HCT116 (cell line): ENCODE data around the gene MSH2. TPM values are rescaled to one million over a fixed set of nuclear protein-coding genes. Genes with fewer than 3 reads are reported as not detected.

Experiments
- ATAC-seq: fragments of 200-7000 bp; cut with Tn5 transposase; 2 replicates; pipeline ENCODE4 v1.9.1; 2020; ENCODE audit warnings: mild to moderate bottlenecking, moderate library complexity
- BruUV-seq: library from RNA; stranded (reverse); fragments of 400-500 nt; replicated peaks from 2 replicates; lab custom pipeline; 2021; lab: Mats Ljungman, UMichigan
- CTCF ChIA-PET: fragments of 300-600 bp; sonication (Branson Sonifier 250); formaldehyde crosslinking; loops from one replicate; lab custom pipeline; 2021; ENCODE audit warnings: antibody characterized with exemption; lab: Charles Lee
- POLR2A ChIA-PET: fragments of 300-600, 350-600 bp; sonication (Branson Sonifier 250); formaldehyde crosslinking; loops from one replicate; lab custom pipeline; 2021; ENCODE audit warnings: antibody characterized with exemption; lab: Charles Lee
- RAD21 ChIA-PET, 2 experiments: fragments of 300-600 bp; sonication (Branson Sonifier 250); formaldehyde crosslinking; loops; one replicate each; lab custom pipeline; 2023; ENCODE audit warnings: low total read pairs in 2 of 2; ENCODE audit not compliant: uncharacterized antibody in 2 of 2, unreplicated experiment in 2 of 2, low non-redundant PET in 1 of 2; lab: Charles Lee
- DNase-seq: peaks from one replicate; pipeline ENCODE4 v3.0.0-alpha.2; 2010; ENCODE audit warnings: low read depth, low spot score
- H2AFZ ChIP-seq: fragments of 200-600 bp; shearing (Covaris generic), sonication (generic); 2 replicates; pipeline ENCODE4 v1.6.1; 2017; ENCODE audit warnings: low read depth, mixed run types, mixed read lengths, antibody characterized with exemption, low read length; ENCODE audit not compliant: poor library complexity, severe bottlenecking
- H3K27ac ChIP-seq: 2 replicates; pipeline ENCODE4 v1.5.1; 2012; ENCODE audit warnings: low read depth, low read length
- H3K27me3 ChIP-seq: fragments of 200-600 bp; sonication (generic); 2 replicates; pipeline ENCODE4 v1.6.1; 2016; ENCODE audit warnings: mixed run types, low read length, mixed read lengths; ENCODE audit not compliant: insufficient read depth
- H3K36me3 ChIP-seq, 2 experiments: fragments of 200-500 bp in 1 of 2; fragments of 200-600 bp in 1 of 2; sonication (Bioruptor generic) in 1 of 2; sonication (generic) in 1 of 2; 2 replicates each; pipeline versions ENCODE4 v1.5.1 to v1.6.1; 2014 to 2016; ENCODE audit warnings: low read length in 2 of 2, inconsistent platforms in 1 of 2, mixed read lengths in 1 of 2, mixed run types in 1 of 2; ENCODE audit not compliant: insufficient read depth in 2 of 2, control insufficient read depth in 1 of 2
- H3K4me1 ChIP-seq, 2 experiments: fragments of 200-600 bp in 1 of 2; sonication (generic) in 1 of 2; 2 replicates each; pipeline versions ENCODE4 v1.5.1 to v1.6.1; 2012 to 2017; ENCODE audit warnings: low read length in 2 of 2, inconsistent platforms in 1 of 2, mild to moderate bottlenecking in 1 of 2, mixed read lengths in 1 of 2, mixed run types in 1 of 2, moderate library complexity in 1 of 2; ENCODE audit not compliant: insufficient read depth in 2 of 2, control insufficient read depth in 1 of 2
- H3K4me2 ChIP-seq: fragments of 200-600 bp; sonication (generic); 2 replicates; pipeline ENCODE4 v1.6.1; 2017; ENCODE audit warnings: mixed run types, low read length, mixed read lengths
- H3K4me3 ChIP-seq, 2 experiments: fragments of 200-600 bp in 1 of 2; sonication (generic) in 1 of 2; replicated peaks in 1 of 2; 2 replicates each; pipeline ENCODE4 v1.5.1; 2011 to 2016; ENCODE audit warnings: low read length in 2 of 2, control low read depth in 1 of 2, low read depth in 1 of 2, mild to moderate bottlenecking in 1 of 2, mixed read lengths in 1 of 2, mixed run types in 1 of 2
- H3K79me2 ChIP-seq: fragments of 200-600 bp; sonication (generic); 2 replicates; pipeline ENCODE4 v1.6.1; 2017; ENCODE audit warnings: mild to moderate bottlenecking, mixed run types, low read length, moderate library complexity, mixed read lengths; ENCODE audit not compliant: insufficient read depth
- H3K9ac ChIP-seq: fragments of 200-600 bp; sonication (generic); 2 replicates; pipeline ENCODE4 v1.6.1; 2016; ENCODE audit warnings: low read length, mixed read lengths
- H3K9me2 ChIP-seq: fragments of 200-600 bp; sonication (generic), shearing (Covaris generic); 2 replicates; pipeline ENCODE4 v1.6.1; 2017; ENCODE audit warnings: mixed run types, mild to moderate bottlenecking, moderate library complexity; ENCODE audit not compliant: insufficient read depth
- H3K9me3 ChIP-seq, 2 experiments: fragments of 200-500 bp in 1 of 2; fragments of 200-600 bp in 1 of 2; sonication (Bioruptor generic) in 1 of 2; sonication (generic) in 1 of 2; 2 replicates each; pipeline ENCODE4 v1.6.1; 2014 to 2017; ENCODE audit warnings: low read length in 2 of 2, mixed read lengths in 2 of 2, inconsistent platforms in 1 of 2, low read depth in 1 of 2, mild to moderate bottlenecking in 1 of 2, mixed run types in 1 of 2, moderate library complexity in 1 of 2; ENCODE audit not compliant: control insufficient read depth in 1 of 2, insufficient read depth in 1 of 2
- H4K20me1 ChIP-seq: fragments of 200-600 bp; sonication (generic), shearing (Covaris generic); 2 replicates; pipeline ENCODE4 v1.6.1; 2017; ENCODE audit warnings: mixed run types, mild to moderate bottlenecking, moderate library complexity; ENCODE audit not compliant: insufficient read depth
- CBX3 ChIP-seq: IDR thresholded peaks from 2 replicates; pipeline ENCODE4 v1.6.1; 2012; ENCODE audit warnings: low read depth
- CTCF ChIP-seq, 3 experiments: fragments of 200-600 bp in 1 of 3; sonication (generic) in 1 of 3; IDR thresholded peaks in 2 of 3; conservative IDR thresholded peaks in 1 of 3; 2 replicates each; pipeline ENCODE4 v1.5.1; 2012 to 2017; ENCODE audit warnings: low read depth in 2 of 3, low read length in 2 of 3, antibody characterized with exemption in 1 of 3, borderline replicate concordance in 1 of 3, control low read depth in 1 of 3, mild to moderate bottlenecking in 1 of 3, mixed read lengths in 1 of 3, mixed run types in 1 of 3, moderate library complexity in 1 of 3; ENCODE audit not compliant: insufficient read depth in 1 of 3
- EGR1 ChIP-seq: IDR thresholded peaks from 2 replicates; pipeline ENCODE4 v1.6.1; 2012; ENCODE audit warnings: low read depth
- ELF1 ChIP-seq: IDR thresholded peaks from 2 replicates; pipeline ENCODE4 v1.6.1; 2012; ENCODE audit warnings: low read depth, borderline replicate concordance
- EZH2 ChIP-seq: fragments of 200-600 bp; sonication (generic); IDR thresholded peaks from 2 replicates; pipeline ENCODE4 v1.6.1; 2017; ENCODE audit warnings: antibody characterized with exemption, mixed run types
- MAX ChIP-seq: IDR thresholded peaks from 2 replicates; pipeline ENCODE4 v1.6.1; 2012
- POLR2AphosphoS5 ChIP-seq: IDR thresholded peaks from 2 replicates; pipeline ENCODE4 v1.6.1; 2011; ENCODE audit warnings: mild to moderate bottlenecking, low read depth, low read length, moderate library complexity
- REST ChIP-seq: IDR thresholded peaks from 2 replicates; pipeline ENCODE4 v1.6.1; 2012; ENCODE audit warnings: low read depth
- TCF7L2 ChIP-seq: IDR thresholded peaks from 2 replicates; pipeline ENCODE4 v1.7.0; 2011; ENCODE audit warnings: borderline replicate concordance, inconsistent platforms; ENCODE audit not compliant: insufficient read depth, insufficient read length; ENCODE audit errors: extremely low read depth
- YY1 ChIP-seq: IDR thresholded peaks from 2 replicates; pipeline ENCODE4 v1.6.1; 2011; ENCODE audit warnings: low read length, low read depth, moderate library complexity, mild to moderate bottlenecking; ENCODE audit not compliant: insufficient replicate concordance; ENCODE audit errors: extremely low read depth
- ZBTB33 ChIP-seq: IDR thresholded peaks from 2 replicates; pipeline ENCODE4 v1.6.1; 2011; ENCODE audit warnings: mild to moderate bottlenecking, low read length, moderate library complexity; ENCODE audit not compliant: insufficient replicate concordance; ENCODE audit errors: extremely low read depth
- ZFX ChIP-seq: fragments of 450-650 bp; IDR thresholded peaks from 2 replicates; pipeline ENCODE4 v1.6.1; 2017
- ZNF274 ChIP-seq: fragments of 200-500 bp; sonication (Bioruptor generic); IDR thresholded peaks from 2 replicates; pipeline ENCODE4 v1.6.1; 2014; ENCODE audit warnings: mild to moderate bottlenecking, low read depth, low read length, inconsistent platforms
- intact Hi-C: fragments of 100-400 bp; cut with micrococcal nuclease; formaldehyde crosslinking; loops from 2 replicates; pipeline ENCODE4 v1.10.0; 2022
- total RNA-seq: library from RNA; stranded (reverse); gene quantifications from one replicate; pipeline ENCODE4 v1.2.1, GENCODE V29; 2021; ENCODE audit not compliant: unreplicated experiment

MSH2 gene
- total RNA-seq, 1 experiment from 2014 or later: 54.9 TPM

- Histone ChIP-seq H3K27me3 (no peaks in the 10 kb centered on the region), H3K9me2 (no peaks in the 10 kb centered on the region), H3K4me3 (no peak overlapping the region), H3K36me3 (peaks cover 4% of the 10 kb centered on the region in 2 experiments; a peak in 2 of 4 replicates), H3K4me2 (no peak overlapping the region), H2AFZ (no peak overlapping the region), H3K9me3 (no peaks in the 10 kb centered on the region), H3K27ac (no peak overlapping the region), H3K79me2 (peaks cover 6% of the 10 kb centered on the region; the same call in 1 of the 2 replicates), H3K4me1 (no peaks in the 10 kb centered on the region), H4K20me1 (no peaks in the 10 kb centered on the region), H3K9ac (no peak overlapping the region)
- RAD21 ChIA-PET: interaction anchor here (1.6 to 1.9 kb wide), 3 partner anchors 103 to 329 kb away, joined by 6 to 10 read pairs (median 8); no protein-coding TSS in a partner anchor
- intact Hi-C loops: loop anchor here (5.0 kb wide), 1 partner anchor 669 kb away; no protein-coding TSS in a partner anchor
- TF ChIP-seq CTCF (IDR thresholded peaks at IDR 0.05 in 2 of 3, conservative IDR thresholded peaks at IDR 0.05 in 1 of 3; ENCODE audit: borderline replicate concordance in 1 of 3, insufficient read depth in 1 of 3, low read depth in 2 of 3, low read length in 2 of 3) (no peak), YY1 (no peak), REST (no peak), ZBTB33 (no peak), ZNF274 (no peak), TCF7L2 (no peak), MAX (no peak), EGR1 (no peak), POLR2AphosphoS5 (no peak), ELF1 (no peak), CBX3 (no peak), EZH2 (no peak), ZFX (no peak)
- BruUV-seq: no TSS peak
- DNase-seq (no peak), ATAC-seq (no peak)
- CTCF ChIA-PET: interaction anchor here (1.0 to 2.1 kb wide), 4 partner anchors 50 to 669 kb away, joined by 3 to 64 read pairs (median 4); no protein-coding TSS in a partner anchor
- POLR2A ChIA-PET: no interaction called here
Observed at GRCh38 chr2:47438106-47438505, 35.1 kb downstream of the MSH2 start.
